Upper lobe of left lung (tissue), 4 donors: ENCODE results near the gene ANKS1B.

Source experiments
- CTCF ChIP-seq, 6 experiments: fragments of 450-650 bp in 4 of 6; fragments of 200-600 bp in 2 of 6; sonication (generic) in 2 of 6; IDR thresholded peaks; one replicate each; pipeline ENCODE4 v1.5.1; 2016 to 2019; ENCODE audit warnings: antibody characterized with exemption in 6 of 6
- POLR2A ChIP-seq, 4 donors: fragments of 450-650 bp; IDR thresholded peaks; one replicate each; pipeline ENCODE4 v1.5.1; 2016 to 2017; ENCODE audit warnings: antibody characterized with exemption in 4 of 4, mild to moderate bottlenecking in 2 of 4

GRCh38 chr12:98968896-98969295 lies 1015.8 kb downstream of the ANKS1B start:
- TF ChIP-seq POLR2A (IDR thresholded peaks at IDR 0.05) (no peak), CTCF (IDR thresholded peaks at IDR 0.05) (no peak)
